Activated CD4-positive, alpha-beta T cell treated with anti-CD3 and anti-CD28 coated beads, Interleukin-2, amount 10 ng/mL, durations not matched to agents 7 days and 5 days (primary cell): Measurements from ENCODE around the gene IRF7. TPM values are rescaled to one million over a fixed set of nuclear protein-coding genes. Genes with fewer than 3 reads are reported as not detected.
A peak's percentile ranks its signal among the peaks of the same experiment; 100 is the strongest.

Source experiments
- CTCF ChIA-PET: fragments of 350-600 bp; sonication (Branson Sonifier 250); formaldehyde crosslinking; loops from one replicate; lab custom pipeline; 2021; ENCODE audit warnings: antibody characterized with exemption; lab: Charles Lee
- POLR2A ChIA-PET: fragments of 350-600 bp; sonication (Branson Sonifier 250); formaldehyde crosslinking; loops from one replicate; lab custom pipeline; 2021; ENCODE audit warnings: antibody characterized with exemption; lab: Charles Lee
- DNase-seq: peaks from one replicate; pipeline ENCODE4 v3.0.0-alpha.2; 2020
- H3K27ac Mint-ChIP-seq: one replicate; pipeline ENCODE4 v1.8.0; 2021; ENCODE audit warnings: mild to moderate bottlenecking, moderate library complexity, mixed read lengths
- H3K27me3 Mint-ChIP-seq: one replicate; pipeline ENCODE4 v1.8.0; 2021; ENCODE audit warnings: mixed read lengths
- H3K36me3 Mint-ChIP-seq: one replicate; pipeline ENCODE4 v1.8.0; 2021; ENCODE audit warnings: low read depth, mixed read lengths
- H3K4me1 Mint-ChIP-seq: one replicate; pipeline ENCODE4 v1.8.0; 2021; ENCODE audit warnings: mixed read lengths
- H3K4me3 Mint-ChIP-seq: one replicate; pipeline ENCODE4 v1.8.0; 2021; ENCODE audit warnings: mild to moderate bottlenecking, moderate library complexity, mixed read lengths
- H3K9me3 Mint-ChIP-seq: one replicate; pipeline ENCODE4 v1.8.0; 2021; ENCODE audit warnings: mixed read lengths
- total RNA-seq, 2 experiments: library from RNA; stranded (reverse); gene quantifications; one replicate each; pipeline ENCODE4 v1.2.3, GENCODE V29; 2021

The IRF7 gene
- total RNA-seq, 2 experiments from 2014 or later, result 152 to 154 TPM

DNA sequence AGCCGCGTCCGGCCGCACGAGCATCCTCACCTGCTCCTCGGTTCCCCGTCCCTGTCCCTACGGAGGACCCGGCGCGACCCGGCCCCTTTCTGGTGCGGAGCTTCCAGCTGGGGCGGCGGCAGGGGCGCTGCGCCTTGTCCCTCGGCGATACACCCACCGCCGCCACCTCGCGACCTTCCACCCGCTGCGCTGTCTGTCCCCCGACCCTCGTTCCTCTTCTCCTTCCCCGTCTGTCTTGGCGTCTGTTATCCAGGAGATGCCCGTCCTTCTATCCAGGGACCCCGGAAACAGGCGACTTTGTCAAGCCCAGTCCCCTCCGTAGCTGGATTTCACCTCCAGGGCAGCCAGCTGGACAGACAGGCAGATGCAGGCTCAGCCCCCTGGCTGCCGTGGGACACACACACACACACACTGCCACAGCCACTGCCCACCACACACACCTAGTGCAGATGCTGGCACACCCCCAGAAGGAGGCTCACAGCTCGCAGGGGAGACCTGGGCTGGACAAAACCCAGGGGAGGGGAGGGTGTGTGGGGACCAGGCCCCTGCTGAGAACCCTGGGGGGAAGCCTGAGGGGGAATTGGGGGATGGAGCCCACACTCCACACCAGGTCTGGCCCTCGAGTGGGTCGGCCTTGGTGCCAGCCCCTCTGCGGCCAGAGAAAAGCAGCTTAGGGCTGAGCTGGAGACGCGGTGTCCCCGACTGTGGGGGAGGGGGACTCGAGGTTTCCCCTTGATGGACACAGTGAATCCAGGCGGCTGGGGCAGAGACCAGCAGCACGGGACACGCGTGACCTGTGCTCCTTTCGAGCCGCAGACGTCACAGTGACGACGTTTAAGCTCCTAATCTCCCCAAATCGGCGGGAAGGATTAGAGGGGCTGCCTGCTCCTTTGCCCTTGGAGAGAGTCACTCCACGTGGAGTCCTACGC, 22.1 kb upstream of the IRF7 start:
- DNase-seq, result no peak
- ChIA-PET POLR2A (no interaction called here), CTCF (interaction anchor here (1.1 kb wide), 1 partner anchor 109 kb away, joined by 3 read pairs; the partner anchor contains the start of gene TALDO1)
- H3K27ac Mint-ChIP-seq, result peak overlapping the region; percentile 50
- no peaks in the 10 kb centered on the region for H3K9me3 Mint-ChIP-seq
- peaks cover 36% of the 10 kb centered on the region for H3K27me3 Mint-ChIP-seq
- H3K4me1 Mint-ChIP-seq, result peaks cover 11% of the 10 kb centered on the region
- no peak overlapping the region for H3K4me3 Mint-ChIP-seq
- no peaks in the 10 kb centered on the region for H3K36me3 Mint-ChIP-seq

DNA sequence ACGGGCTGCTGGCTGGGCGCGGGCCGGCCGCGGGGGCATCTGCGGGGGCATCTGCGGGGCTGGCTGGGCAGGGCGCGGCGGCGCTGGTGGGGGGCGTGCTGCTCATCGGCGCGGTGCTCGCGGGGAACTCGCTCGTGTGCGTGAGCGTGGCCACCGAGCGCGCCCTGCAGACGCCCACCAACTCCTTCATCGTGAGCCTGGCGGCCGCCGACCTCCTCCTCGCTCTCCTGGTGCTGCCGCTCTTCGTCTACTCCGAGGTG, 21.5 kb upstream of the IRF7 start:
- no peak for DNase-seq
- Mint-ChIP-seq H3K4me3 (no peak overlapping the region), H3K4me1 (peaks cover 11% of the 10 kb centered on the region), H3K9me3 (no peaks in the 10 kb centered on the region), H3K27ac (no peak overlapping the region), H3K36me3 (no peaks in the 10 kb centered on the region), H3K27me3 (peaks cover 37% of the 10 kb centered on the region)
- POLR2A ChIA-PET, result no interaction called here
- CTCF ChIA-PET, result no interaction called here

DNA sequence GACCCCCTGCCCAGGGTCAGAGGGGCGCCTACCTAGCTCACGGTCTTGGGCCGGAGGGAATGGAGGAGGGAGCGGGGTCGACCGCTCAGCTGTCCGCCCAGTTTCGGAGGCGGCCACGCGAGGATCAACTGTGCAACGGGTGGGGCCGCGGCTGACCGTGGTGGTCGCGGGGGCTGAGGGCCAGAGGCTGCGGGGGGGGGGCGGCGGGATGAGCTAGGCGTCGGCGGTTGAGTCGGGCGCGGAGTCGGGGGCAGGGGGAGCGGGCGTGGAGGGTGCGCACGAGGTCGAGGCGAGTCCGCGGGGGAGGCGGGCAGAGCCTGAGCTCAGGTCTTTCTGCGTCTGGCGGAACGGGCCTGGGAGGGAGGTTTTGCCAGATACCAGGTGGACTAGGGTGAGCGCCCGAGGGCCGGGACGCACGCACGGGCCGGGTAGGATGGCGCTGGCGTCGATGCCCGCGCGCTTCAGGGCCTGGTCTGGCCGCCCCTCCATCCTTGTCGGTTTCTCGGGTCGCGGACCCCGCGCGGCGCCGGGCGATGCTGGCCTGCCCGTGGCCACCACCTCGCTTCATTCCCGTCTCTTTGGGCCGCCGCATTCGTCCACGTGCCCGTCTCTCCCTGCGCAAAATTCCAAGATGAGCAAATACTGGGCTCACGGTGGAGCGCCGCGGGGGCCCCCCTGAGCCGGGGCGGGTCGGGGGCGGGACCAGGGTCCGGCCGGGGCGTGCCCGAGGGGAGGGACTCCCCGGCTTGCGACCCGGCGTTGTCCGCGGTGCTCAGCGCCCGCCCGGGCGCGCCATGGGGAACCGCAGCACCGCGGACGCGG, 21.0 kb upstream of the IRF7 start, which contains the start of gene DRD4:
DRD4 (plus strand) TSS at position 759 of the 822 bp plus-strand sequence; CDS start at position 795, 36 bp downstream.
- H3K36me3 Mint-ChIP-seq, result no peaks in the 10 kb centered on the region
- H3K27me3 Mint-ChIP-seq, result peaks cover 37% of the 10 kb centered on the region
- peak within 1 kb of the TSS; percentile 50 for H3K27ac Mint-ChIP-seq
- H3K9me3 Mint-ChIP-seq, result no peaks in the 10 kb centered on the region
- DNase-seq, result no peak
- peaks cover 11% of the 10 kb centered on the region for H3K4me1 Mint-ChIP-seq
- POLR2A ChIA-PET, result no interaction called here
- CTCF ChIA-PET, result no interaction called here
- no peak within 1 kb of the TSS for H3K4me3 Mint-ChIP-seq

DNA sequence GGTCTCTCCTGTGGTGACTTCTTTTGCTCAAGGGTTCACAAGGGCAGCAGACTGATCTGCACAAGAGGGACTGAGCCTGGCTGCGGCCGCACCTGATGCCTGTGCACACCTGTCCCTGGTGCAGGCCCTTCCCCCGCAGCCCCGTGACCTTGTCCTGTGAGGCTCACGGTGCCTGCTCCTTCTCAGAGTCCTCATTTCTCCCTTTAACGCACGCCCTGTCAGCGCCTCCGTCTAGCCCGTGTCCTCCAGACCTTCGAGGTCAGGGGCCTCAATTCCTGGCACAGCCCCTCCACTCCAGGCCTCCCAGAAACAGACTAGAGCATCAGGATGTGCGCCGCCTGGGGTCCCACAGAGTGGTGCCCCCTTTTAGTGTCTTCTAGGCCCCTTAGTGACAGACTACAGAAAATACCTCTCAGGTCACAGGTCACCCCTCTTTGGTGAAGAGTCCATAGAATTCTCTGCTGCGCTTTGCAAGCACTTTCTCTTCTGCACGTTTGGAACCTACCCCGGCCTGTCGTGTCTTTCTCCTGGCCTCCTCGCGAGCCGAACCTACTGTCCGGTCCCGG, 20.3 kb upstream of the IRF7 start:
- peaks cover 37% of the 10 kb centered on the region for H3K27me3 Mint-ChIP-seq
- no peaks in the 10 kb centered on the region for H3K9me3 Mint-ChIP-seq
- ChIA-PET POLR2A (no interaction called here), CTCF (interaction anchor here (0.7 kb wide), 1 partner anchor 171 kb away, joined by 3 read pairs; no protein-coding TSS in a partner anchor)
- H3K4me1 Mint-ChIP-seq, result peaks cover 11% of the 10 kb centered on the region
- DNase-seq, result no peak
- no peaks in the 10 kb centered on the region for H3K36me3 Mint-ChIP-seq
- H3K27ac Mint-ChIP-seq, result no peak overlapping the region
- H3K4me3 Mint-ChIP-seq, result no peak overlapping the region

DNA sequence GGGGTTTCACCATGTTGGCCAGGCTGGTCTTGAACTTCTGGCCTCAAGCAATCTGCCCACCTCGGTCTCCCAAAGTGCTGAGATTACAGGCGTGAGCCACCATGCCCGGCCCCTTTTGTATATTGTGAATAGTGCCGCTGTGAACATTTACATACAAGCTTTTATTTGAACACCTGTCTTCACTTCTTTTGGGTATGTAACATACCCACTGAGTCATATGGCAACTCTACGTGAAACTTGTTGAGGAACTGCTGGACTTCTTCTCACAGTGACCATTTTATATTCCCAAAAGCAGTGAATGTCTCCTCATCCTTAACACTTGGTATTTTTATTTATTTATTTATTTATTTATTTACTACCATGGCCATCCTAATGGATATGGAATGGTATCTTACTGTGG, 15.1 kb upstream of the IRF7 start:
- Mint-ChIP-seq H3K9me3 (no peaks in the 10 kb centered on the region), H3K4me1 (peaks cover 21% of the 10 kb centered on the region), H3K36me3 (peaks cover 2% of the 10 kb centered on the region), H3K27ac (no peak overlapping the region), H3K4me3 (no peak overlapping the region), H3K27me3 (peaks cover 32% of the 10 kb centered on the region)
- CTCF ChIA-PET, result no interaction called here
- DNase-seq, result no peak
- POLR2A ChIA-PET, result no interaction called here

DNA sequence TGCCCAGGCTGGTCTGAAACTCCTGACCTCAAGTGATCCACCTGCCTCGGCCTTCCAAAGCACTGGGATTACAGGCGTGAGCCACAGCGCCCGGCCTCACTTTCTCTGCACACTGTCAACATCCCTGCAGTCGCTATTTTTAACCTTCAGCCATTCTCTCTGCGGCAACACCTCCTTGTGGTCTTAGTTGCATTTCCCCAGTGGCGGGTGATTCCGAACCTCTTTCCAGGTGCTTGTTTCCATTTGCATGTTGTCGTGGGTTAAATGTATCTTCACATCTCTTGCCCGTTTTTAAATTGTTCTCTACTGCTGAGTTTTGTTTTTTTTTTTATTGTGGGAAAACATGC, 13.5 kb upstream of the IRF7 start:
- Mint-ChIP-seq H3K36me3 (peaks cover 2% of the 10 kb centered on the region), H3K27ac (peak overlapping the region; percentile 21), H3K4me1 (peaks cover 21% of the 10 kb centered on the region), H3K4me3 (peak overlapping the region; percentile 18), H3K27me3 (peaks cover 27% of the 10 kb centered on the region), H3K9me3 (no peaks in the 10 kb centered on the region)
- POLR2A ChIA-PET, result interaction anchor here (1.0 kb wide), 1 partner anchor 8 kb away, joined by 7 read pairs; no protein-coding TSS in a partner anchor
- no peak for DNase-seq
- CTCF ChIA-PET, result interaction anchor here (0.7 kb wide), 1 partner anchor 52 kb away, joined by 3 read pairs; no protein-coding TSS in a partner anchor

DNA sequence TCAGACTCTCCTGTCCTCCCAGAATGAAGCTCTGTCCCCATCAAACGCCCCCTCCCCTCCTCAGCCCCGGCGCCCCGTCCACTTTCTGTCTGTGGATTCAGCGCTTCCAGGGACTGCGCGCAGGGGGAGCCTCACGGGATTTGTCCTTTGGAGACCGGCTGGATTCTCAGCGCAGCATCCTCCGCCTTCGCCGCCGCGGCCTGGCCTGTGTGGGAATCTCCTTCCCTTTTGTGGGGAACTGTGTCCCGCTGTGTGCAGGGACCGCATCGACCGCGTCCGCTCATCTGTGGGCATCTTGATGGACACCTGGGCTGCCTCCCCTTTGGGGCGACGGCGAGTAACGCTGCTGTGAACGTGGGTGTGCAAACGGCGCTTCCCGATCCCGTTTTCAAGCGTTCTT, 12.3 kb upstream of the IRF7 start:
- H3K27me3 Mint-ChIP-seq, result peaks cover 27% of the 10 kb centered on the region
- H3K4me3 Mint-ChIP-seq, result no peak overlapping the region
- H3K36me3 Mint-ChIP-seq, result peaks cover 2% of the 10 kb centered on the region
- no peaks in the 10 kb centered on the region for H3K9me3 Mint-ChIP-seq
- H3K4me1 Mint-ChIP-seq, result peaks cover 21% of the 10 kb centered on the region
- ChIA-PET CTCF (no interaction called here), POLR2A (no interaction called here)
- peak overlapping the region; percentile 38 for H3K27ac Mint-ChIP-seq
- DNase-seq, result no peak

DNA sequence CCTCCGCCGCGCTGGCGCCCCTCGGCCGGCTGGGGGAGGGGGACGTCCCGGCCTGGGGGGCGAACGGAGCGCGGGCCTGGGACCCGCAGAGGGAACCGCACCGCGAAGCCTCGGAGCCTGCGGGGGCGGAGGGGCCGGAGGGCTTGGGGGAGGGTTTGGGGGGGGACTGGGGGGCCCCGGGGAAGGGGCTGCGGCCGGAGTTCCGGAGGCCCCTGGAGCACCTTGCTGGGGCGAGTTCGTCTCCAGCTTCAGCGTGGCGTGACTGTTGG, 11.5 kb upstream of the IRF7 start:
- no peaks in the 10 kb centered on the region for H3K9me3 Mint-ChIP-seq
- peaks cover 2% of the 10 kb centered on the region for H3K36me3 Mint-ChIP-seq
- no peak overlapping the region for H3K4me3 Mint-ChIP-seq
- peaks cover 25% of the 10 kb centered on the region for H3K27me3 Mint-ChIP-seq
- H3K27ac Mint-ChIP-seq, result no peak overlapping the region
- ChIA-PET POLR2A (no interaction called here), CTCF (no interaction called here)
- peaks cover 21% of the 10 kb centered on the region for H3K4me1 Mint-ChIP-seq
- no peak for DNase-seq

DNA sequence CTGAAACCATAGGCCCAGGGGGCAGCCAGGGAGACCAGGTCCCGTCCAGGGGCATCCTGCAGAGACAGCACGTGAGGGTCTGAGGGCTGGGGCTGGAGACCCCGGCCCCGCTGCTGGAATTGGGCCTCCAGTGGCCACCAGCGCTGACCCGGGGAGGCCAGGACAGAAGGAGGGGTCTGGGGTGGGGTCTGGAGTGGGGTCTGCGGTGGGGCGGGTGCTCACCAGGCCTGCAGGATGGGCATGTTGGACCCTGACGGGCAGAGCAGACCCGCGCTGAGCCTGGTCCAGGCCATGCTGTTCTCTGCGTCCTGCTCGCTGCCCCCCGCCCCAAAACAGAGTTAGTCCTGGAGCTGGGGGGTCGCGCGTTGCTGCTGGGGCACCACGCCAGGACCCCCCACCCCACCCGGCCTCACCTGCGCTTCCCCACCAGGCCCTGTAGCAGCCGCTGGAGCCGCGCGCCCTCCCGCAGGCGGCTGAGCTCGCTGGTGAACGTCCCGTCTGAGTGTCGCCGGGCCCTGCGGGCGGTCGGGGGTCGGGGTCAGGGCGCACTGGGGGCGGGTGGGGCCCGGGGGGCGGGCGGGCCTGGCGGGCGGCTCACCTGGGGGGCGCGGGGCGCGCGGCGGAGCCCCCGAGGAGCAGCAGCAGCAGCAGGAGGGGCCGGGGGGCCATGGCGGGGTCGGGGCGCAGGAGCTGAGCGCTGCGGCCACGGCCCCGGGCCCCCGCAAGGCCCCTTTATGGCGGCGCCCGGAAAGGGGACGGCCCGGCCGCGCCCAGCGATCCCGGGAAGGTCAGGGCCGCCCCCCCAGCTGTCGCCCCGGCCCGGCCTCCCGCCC, 10.9 kb upstream of the IRF7 start, which contains the start of gene SCT:
SCT (minus strand) TSS at position 707 of the 833 bp plus-strand sequence; CDS start at position 669, 38 bp downstream.
- no peak within 1 kb of the TSS for H3K4me3 Mint-ChIP-seq
- no peak for DNase-seq
- ChIA-PET CTCF (interaction anchor here (0.6 kb wide), 1 partner anchor 67 kb away, joined by 3 read pairs; no protein-coding TSS in a partner anchor), POLR2A (no interaction called here)
- H3K9me3 Mint-ChIP-seq, result no peaks in the 10 kb centered on the region
- peaks cover 2% of the 10 kb centered on the region for H3K36me3 Mint-ChIP-seq
- H3K4me1 Mint-ChIP-seq, result peaks cover 21% of the 10 kb centered on the region
- H3K27me3 Mint-ChIP-seq, result peaks cover 25% of the 10 kb centered on the region
- no peak within 1 kb of the TSS for H3K27ac Mint-ChIP-seq

DNA sequence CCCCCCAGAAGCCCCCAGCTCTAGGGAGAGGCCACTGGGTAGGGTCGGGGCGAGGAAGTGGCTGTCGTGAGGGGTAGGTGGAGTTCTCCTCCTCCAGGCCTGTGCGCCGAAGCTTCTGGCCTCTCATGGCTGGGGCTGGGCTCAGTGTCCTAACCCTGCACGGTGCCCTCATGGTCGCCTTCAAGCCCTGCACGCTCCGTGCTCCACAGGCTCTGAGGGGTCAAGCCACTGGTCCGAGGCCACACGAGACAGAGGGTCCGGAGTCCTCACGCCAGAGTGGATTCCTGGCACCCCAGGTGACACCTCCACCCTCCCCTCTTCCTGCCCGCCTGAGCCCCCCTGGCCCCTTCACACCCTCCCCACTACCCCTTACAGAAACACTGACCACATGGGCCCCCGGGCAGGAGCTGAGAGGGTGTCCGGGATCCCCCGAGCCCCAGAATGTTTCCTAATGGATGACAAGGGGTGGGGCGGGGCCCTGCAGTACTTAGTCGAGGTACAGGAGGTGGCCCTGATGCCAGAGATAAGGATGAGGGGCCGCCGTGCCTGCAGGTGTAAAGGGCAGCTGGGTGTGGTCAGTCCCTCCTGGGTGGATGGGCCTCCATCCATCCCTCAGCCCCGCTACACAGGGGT, 10.0 kb upstream of the IRF7 start:
- H3K4me3 Mint-ChIP-seq, result no peak overlapping the region
- no peaks in the 10 kb centered on the region for H3K9me3 Mint-ChIP-seq
- CTCF ChIA-PET, result interaction anchor here (0.6 to 0.8 kb wide), 2 partner anchors 10 to 68 kb away, joined by 3 read pairs; partner anchors contain the start of gene IRF7
- no peak for DNase-seq
- H3K27ac Mint-ChIP-seq, result no peak overlapping the region
- peaks cover 2% of the 10 kb centered on the region for H3K36me3 Mint-ChIP-seq
- peaks cover 21% of the 10 kb centered on the region for H3K4me1 Mint-ChIP-seq
- POLR2A ChIA-PET, result no interaction called here
- H3K27me3 Mint-ChIP-seq, result peaks cover 25% of the 10 kb centered on the region

DNA sequence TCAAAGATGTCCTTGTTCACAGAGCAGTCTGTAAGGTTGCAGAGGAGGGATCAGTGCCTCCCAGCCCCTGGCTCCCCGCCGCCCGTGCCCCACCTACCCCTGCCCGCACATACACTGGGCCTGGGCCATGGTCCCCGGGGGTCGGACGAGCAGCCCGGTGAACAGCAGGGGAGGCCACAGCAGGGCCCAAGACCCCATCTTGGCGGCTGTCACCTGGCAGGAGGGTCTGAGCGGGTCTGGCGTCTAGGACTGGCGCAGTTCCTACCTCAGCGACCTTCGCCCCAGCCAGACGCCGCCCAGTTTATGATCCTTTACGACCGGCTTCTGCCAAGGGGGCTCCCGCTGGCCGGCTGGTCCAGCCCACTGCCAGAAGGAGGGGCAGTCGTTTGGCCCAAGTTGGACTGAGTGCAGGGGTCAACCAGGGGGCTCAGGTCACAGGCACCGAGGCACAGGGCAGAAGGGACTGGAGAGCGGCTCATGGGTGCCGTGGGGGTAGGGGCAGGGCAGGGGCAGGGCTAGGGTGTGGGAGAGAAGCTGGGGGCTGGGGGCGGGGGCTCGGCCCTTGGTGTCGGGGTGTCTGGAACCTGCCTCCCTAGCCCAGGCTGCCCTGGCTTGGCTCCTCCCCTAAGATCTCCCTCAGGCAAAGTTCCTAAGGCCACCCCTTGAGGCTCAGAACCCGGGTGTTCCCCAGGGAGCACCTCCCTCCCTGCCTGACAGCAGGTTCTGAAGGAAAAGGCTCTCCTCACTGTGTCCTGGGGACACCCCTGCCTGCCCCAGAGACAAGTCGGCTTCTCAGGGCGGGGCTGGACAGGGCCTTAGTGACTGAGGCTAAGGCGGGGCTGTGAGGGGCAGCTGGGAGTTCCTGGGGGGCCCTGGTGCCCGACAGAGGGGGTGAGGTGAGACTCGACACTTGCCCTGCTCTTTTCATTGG, 9.2 kb upstream of the IRF7 start, which contains the start of gene CDHR5:
CDHR5 (minus strand) TSS at position 251 of the 931 bp plus-strand sequence; CDS start at position 198, 53 bp downstream.
- DNase-seq, result no peak
- H3K4me3 Mint-ChIP-seq, result no peak within 1 kb of the TSS
- ChIA-PET POLR2A (no interaction called here), CTCF (interaction anchor here (0.8 to 1.9 kb wide), 2 partner anchors 9 to 71 kb away, joined by 3 to 8 read pairs; partner anchors contain the start of gene IRF7)
- H3K36me3 Mint-ChIP-seq, result peaks cover 2% of the 10 kb centered on the region
- no peaks in the 10 kb centered on the region for H3K9me3 Mint-ChIP-seq
- H3K4me1 Mint-ChIP-seq, result peaks cover 21% of the 10 kb centered on the region
- no peak within 1 kb of the TSS for H3K27ac Mint-ChIP-seq
- H3K27me3 Mint-ChIP-seq, result peaks cover 25% of the 10 kb centered on the region
